NCI-H2227 treated with DMSO at 0.1 percent for 48 hours (cell line): ENCODE data around the gene PAH.

Experiments
- DNase-seq: peaks from one replicate; lab custom pipeline; 2025; lab: John Stamatoyannopoulos, UW

PAH gene

GRCh38 chr12:102950107-102950949 lies 33.3 kb upstream of the PAH start:
- DNase-seq, result no peak

DNA sequence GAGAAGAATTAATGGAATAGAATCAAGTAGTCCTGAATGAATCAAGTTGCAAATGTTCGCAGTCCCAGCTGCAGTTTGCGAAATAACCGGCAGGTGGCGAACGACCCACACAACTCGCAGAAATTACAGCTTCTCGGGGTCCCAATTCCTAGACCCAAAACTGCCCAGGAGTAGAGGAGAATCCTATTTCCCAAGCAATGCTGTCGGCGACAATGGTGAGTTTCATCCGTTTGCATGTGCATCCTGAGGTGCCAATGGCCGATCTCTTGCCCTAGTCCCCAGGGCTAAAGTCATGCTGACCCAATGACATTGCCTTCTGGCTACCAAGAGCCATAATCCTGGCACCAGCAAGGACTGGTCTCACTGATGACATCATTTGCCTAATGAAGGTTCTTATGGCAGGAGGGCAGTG lies 31.9 kb upstream of the PAH start:
- peak; percentile 21 for DNase-seq

GRCh38 chr12:102946042-102946441 lies 29.0 kb upstream of the PAH start:
- no peak for DNase-seq

- DNase-seq, result no peak
Measured at GRCh38 chr12:102939670-102940222, 22.7 kb upstream of the PAH start.

DNA sequence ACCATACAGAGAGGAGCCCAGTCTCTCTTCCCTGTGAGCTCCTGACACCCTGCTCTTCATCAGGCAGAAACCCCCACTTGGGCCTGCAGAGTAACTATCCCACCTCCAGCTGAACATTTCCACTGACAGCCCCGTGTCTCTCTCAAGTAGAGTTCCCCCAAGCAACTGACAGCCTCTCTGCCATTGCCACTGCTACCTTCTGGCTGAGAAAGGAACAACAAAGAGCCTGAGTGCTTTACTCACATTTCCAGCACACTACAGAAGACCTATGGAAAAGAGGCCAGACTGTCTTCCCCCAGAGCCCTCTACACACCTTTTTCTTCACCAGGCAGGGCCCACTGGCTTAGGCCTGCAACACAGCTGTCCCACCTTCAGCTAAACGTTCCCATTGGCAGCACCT lies 22.0 kb upstream of the PAH start:
- DNase-seq, result no peak

DNA sequence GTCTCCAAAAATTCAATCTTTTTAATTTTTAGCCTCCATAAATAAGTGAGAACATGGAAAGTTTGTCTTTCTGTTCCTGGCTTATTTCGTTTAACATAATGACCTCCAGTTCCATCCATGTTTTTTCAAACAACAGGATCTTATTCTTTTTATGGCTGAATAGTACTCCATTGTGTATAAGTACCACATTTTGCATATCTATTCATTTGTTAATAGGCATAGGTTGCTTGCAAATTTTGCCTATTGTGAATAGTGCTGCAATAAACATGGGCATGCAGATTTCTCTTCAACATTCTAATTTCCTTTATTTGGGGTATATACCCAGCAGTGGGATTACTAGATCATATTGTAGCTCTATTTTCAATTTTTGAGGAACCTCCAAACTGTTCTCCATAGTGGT lies 16.1 kb upstream of the PAH start:
- no peak for DNase-seq

GRCh38 chr12:102927220-102927619 lies 10.2 kb upstream of the PAH start:
- DNase-seq, result no peak

GRCh38 chr12:102921240-102921639 lies 4.2 kb upstream of the PAH start:
- DNase-seq, result no peak

DNA sequence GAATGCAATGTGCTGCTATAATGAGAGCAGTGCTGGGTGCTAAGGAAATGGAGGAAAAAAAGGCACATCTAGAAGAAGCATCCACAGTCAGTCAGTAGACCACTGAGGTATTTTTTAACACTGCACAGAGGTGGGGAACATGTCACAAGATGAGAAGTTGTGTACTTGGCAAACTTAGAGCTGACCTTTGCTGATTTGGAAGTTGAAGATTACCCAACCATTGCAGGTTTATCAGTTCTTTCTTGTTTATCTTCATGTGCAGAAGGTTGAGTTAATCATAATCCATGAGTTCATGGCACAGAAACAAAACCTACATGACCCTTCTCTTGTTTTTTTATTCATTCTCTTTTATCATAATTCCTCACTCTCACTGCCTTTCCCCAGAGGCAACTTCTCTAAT lies 3.2 kb upstream of the PAH start:
- no peak for DNase-seq

- DNase-seq, result no peak
Measured at GRCh38 chr12:102918840-102919239, 1.8 kb upstream of the PAH start.

DNA sequence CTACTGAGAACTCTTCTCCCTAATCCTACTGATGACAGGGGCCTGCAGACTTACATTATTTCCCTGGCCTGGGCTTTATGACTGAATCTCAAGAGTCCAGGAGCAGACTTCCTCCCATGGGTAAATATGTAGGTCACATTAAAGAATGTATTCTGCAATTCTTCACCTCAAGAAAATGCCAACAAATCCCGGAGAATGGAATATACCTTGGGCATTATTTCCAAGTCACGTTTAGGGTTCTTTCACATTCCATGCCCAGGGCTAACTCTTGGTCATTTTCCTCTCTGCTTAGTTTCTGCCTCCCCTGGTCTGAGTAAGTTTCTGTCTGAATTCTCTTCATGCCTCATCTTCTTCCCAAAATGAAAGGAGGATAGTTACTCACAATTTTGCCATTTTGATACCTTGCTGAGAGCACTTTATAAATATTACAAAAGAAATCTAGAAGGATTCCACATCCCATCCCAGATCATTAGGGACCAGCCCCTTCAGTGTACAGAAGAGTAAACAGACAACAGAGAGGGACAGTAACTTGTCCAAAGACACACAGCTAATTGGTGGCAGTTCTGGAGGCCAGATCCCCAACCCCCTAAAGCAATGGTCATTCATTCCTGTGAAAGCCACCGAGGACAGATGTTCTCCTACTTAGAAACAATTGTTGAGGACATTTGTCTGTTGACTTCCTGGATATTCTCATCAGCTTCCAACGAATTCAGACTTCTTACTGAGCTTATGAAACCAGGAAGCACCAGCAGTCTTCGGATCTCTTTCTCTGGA lies 605 bp downstream of the PAH start:
- no peak for DNase-seq

DNA sequence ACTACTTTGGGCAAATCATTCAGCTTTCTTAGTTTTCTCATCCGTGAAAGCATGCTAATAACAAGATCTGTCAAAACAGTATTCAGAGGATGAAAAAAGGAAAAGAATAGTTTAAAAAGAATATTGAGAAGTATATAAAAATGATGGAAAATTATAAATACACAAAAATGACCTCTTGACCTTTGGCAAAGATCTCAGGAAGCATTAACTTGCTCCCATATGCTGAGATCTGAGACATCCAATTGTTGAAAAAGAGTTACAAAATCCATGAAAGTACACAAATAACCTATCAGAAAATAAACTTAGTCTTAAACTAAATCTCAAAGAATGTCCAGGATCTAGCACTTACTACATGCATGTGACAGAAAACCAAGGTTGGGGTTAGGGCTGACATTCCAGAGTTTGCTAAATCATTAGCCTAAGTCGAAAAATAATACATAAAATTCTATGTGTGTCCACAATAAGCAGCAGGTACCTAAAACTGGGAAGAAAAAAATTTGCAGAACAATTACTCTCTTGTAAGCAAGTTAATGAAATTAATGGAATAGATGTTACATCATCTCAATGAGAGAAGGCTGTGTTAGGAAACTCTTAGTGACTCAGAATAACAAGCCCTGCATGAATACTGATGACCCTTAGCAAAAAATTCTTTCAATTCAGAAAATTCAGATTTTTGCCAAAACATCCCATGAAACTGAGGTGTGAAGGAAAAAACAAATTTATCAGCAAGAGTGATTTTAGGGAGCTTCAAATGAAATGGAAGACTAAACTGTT lies 3.4 kb downstream of the PAH start:
- no peak for DNase-seq

GRCh38 chr12:102912258-102912657 lies 4.8 kb downstream of the PAH start:
- no peak for DNase-seq

DNA sequence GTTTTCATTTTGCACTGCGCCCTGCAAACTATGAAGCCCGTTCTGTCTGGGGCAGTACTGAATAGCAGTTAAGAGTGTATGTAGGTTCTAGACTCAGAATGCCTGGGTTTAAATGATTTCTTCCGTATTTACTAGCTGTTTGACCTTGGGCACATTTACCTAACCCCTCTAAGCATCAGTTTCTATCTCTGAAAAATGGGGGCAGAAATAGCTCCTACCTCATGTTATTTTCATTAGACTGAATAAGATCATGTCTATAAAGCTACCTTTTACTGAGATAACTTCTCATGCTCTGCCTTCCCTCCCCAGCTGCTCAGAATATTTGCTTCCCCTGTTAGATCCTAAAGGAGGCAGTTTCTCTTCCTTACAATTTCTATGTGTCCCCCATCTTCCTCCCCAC lies 5.7 kb downstream of the PAH start:
- no peak for DNase-seq

GRCh38 chr12:102910792-102911191 lies 6.3 kb downstream of the PAH start:
- DNase-seq, result no peak

DNA sequence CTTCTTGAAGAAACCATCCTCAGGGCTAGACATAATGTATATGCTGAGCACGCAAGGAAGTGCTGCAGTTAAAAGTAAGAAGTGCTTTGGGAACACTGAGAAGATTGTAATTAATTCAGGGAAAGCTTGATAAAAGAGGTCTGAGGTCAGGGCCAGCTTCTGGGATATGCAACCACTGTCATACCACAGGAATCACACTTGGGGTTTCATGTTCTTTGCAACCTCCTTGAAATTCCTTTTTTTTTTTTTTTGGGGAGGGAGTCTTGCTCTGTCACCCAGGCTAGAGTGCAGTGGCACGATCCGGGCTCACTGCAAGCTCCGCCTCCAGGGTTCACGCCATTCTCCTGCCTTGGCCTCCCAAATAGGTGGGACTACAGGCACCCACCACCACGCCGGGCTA lies 6.9 kb downstream of the PAH start:
- DNase-seq, result no peak

DNA sequence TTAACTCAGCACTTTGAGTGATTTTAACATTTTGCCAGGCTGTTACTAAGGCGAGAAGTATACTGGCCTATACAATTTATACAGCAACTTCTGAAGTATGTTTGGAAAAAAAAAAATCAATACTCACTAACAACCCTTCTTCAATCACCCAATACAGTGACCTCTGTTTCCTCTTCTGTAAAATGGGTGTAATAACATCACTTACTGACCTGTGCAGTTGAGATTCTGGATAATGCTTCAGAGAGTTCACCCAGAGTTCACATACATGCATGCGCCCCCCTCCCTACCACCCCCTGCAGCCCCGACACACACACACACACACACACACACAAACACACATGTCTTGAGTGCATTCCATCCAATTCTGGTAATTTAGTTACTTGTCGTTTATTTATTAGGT lies 9.1 kb downstream of the PAH start:
- no peak for DNase-seq

DNA sequence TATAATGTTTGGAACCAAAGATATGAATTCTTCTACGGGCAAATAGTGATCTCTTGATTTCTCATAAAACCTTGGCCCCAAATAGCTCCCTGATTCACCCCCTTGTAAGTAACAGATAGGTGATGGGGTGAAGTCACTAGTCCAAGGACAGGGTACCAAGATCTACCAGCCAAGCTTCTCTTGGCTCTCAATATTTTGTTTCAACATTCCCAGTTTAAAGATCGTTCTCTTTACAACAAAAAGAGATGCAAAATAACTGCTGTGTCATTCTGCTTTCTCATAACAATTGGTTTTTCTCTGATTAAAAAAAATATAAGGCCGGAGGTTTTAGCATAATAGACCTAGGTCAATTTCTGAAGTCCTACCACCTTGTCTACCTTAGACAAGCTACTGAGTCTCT lies 11.8 kb downstream of the PAH start:
- DNase-seq, result no peak

DNA sequence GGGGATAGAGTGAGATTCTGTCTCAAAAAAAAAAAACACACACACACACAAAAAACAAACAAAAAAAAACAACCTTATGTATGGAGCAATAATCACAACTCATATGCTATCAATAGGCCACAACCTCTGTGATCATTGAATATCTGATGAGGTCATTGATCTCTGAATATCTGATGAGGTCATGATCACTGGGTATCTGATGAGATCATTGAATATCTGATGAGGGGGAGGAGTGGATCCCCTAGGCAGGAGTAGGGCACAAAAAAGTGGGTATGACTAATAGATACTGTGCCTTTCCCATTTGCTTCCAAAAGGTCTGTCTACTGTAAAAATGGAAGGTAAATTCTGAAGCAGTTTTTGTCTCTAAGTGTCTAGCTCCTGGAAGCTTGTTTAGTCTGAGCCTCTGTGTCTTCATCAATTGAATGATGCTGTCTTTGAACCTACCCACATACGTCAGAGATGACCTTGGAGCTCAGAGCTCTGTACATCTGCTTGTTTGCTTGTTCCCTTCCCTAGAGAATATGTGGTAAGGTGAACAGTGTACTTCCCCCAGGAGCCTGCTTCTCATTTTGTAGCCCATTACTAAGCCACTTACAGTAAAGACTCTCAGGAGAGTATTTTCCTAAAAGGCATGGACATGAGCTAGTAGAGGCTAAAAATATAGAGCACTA lies 13.6 kb downstream of the PAH start:
- DNase-seq, result no peak

DNA sequence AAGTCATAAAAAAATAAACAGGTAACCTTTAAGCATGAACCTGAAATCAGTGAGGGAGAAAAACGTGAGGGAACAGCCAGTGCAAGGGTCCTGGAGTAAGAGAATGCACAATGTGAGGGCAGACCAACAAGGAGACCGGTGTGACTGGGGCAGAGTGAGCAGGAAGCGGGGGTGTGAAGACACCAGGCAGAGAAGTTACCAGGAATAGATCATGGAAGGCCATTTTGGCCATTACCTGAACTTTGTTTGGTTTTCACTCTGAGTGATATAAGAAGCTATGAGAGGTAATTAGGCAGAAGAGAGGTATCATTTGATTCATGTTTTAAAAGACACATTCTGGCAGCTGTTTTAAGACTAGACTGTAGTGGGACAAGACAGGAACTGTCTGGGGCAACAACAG lies 15.0 kb downstream of the PAH start:
- DNase-seq, result no peak

- DNase-seq, result no peak
Measured at GRCh38 chr12:102900389-102900788, 16.7 kb downstream of the PAH start.

GRCh38 chr12:102896067-102896466 lies 21.0 kb downstream of the PAH start:
- peak; percentile 27 for DNase-seq
